Common myeloid progenitor, CD34-positive (primary cell): ENCODE data around the gene EPS8L3.

Experiments
- CTCF ChIA-PET: fragments of 350-600 bp; sonication (Branson Sonifier 250); formaldehyde crosslinking; loops from one replicate; lab custom pipeline; 2021; ENCODE audit warnings: antibody characterized with exemption; lab: Charles Lee
- POLR2A ChIA-PET: fragments of 350-600 bp; sonication (Branson Sonifier 250); formaldehyde crosslinking; loops from one replicate; lab custom pipeline; 2021; ENCODE audit warnings: antibody characterized with exemption; lab: Charles Lee
- DNase-seq, 3 donors: peaks; one replicate each; pipeline versions ENCODE4 v3.0.0 to v3.0.0-alpha.2; 2013
- H3K27ac ChIP-seq, 2 experiments: 1 replicate in 1 of 2; 2 replicates in 1 of 2; pipeline ENCODE4 v1.7.0; 2013; ENCODE audit warnings: inconsistent platforms in 2 of 2, low read length in 2 of 2, mild to moderate bottlenecking in 2 of 2, low read depth in 1 of 2, moderate library complexity in 1 of 2; ENCODE audit not compliant: severe bottlenecking in 2 of 2, insufficient read depth in 1 of 2, poor library complexity in 1 of 2
- H3K27me3 ChIP-seq, 5 experiments: replicated peaks in 2 of 5; 1 replicate in 3 of 5; 2 replicates in 2 of 5; pipeline versions ENCODE4 v1.6.1 to v1.7.0; 2013; ENCODE audit warnings: low read length in 4 of 5, mild to moderate bottlenecking in 2 of 5, moderate library complexity in 2 of 5, inconsistent platforms in 1 of 5; ENCODE audit not compliant: insufficient read depth in 5 of 5, control insufficient read depth in 4 of 5
- H3K36me3 ChIP-seq, 4 experiments: 1 replicate in 2 of 4; 2 replicates in 2 of 4; pipeline versions ENCODE4 v1.6.1 to v1.7.0; 2013; ENCODE audit warnings: low read length in 3 of 4, control low read depth in 1 of 4, mild to moderate bottlenecking in 1 of 4; ENCODE audit not compliant: control insufficient read depth in 4 of 4, insufficient read depth in 4 of 4
- H3K4me1 ChIP-seq, 4 experiments: 1 replicate in 3 of 4; 2 replicates in 1 of 4; pipeline versions ENCODE4 v1.6.1 to v1.7.1; 2013; ENCODE audit warnings: low read length in 3 of 4, mild to moderate bottlenecking in 3 of 4, control low read depth in 1 of 4, inconsistent platforms in 1 of 4, moderate library complexity in 1 of 4; ENCODE audit not compliant: control insufficient read depth in 4 of 4, insufficient read depth in 4 of 4; ENCODE audit errors: control extremely low read depth in 1 of 4
- H3K4me3 ChIP-seq, 7 experiments: 1 replicate in 4 of 7; 2 replicates in 3 of 7; pipeline versions ENCODE4 v1.5.1 to v1.7.0; 2013; ENCODE audit warnings: mild to moderate bottlenecking in 7 of 7, low read length in 6 of 7, moderate library complexity in 6 of 7, inconsistent platforms in 2 of 7, low read depth in 2 of 7, control low read depth in 1 of 7; ENCODE audit not compliant: insufficient read depth in 4 of 7, control insufficient read depth in 1 of 7; ENCODE audit errors: extremely low read depth in 1 of 7
- H3K9me3 ChIP-seq, 5 experiments: 1 replicate in 4 of 5; 2 replicates in 1 of 5; pipeline versions ENCODE4 v1.6.1 to v1.7.1; 2013; ENCODE audit warnings: low read length in 4 of 5, mild to moderate bottlenecking in 2 of 5, inconsistent platforms in 1 of 5, low read depth in 1 of 5, moderate library complexity in 1 of 5; ENCODE audit not compliant: control insufficient read depth in 4 of 5, insufficient read depth in 2 of 5; ENCODE audit errors: control extremely low read depth in 1 of 5
- WGBS: methylation state at CpG from one replicate; pipeline ENCODE4 v1.1.5; 2013; ENCODE audit not compliant: insufficient coverage; 5-methylcytosine and 5-hydroxymethylcytosine counted together

EPS8L3 gene

DNA sequence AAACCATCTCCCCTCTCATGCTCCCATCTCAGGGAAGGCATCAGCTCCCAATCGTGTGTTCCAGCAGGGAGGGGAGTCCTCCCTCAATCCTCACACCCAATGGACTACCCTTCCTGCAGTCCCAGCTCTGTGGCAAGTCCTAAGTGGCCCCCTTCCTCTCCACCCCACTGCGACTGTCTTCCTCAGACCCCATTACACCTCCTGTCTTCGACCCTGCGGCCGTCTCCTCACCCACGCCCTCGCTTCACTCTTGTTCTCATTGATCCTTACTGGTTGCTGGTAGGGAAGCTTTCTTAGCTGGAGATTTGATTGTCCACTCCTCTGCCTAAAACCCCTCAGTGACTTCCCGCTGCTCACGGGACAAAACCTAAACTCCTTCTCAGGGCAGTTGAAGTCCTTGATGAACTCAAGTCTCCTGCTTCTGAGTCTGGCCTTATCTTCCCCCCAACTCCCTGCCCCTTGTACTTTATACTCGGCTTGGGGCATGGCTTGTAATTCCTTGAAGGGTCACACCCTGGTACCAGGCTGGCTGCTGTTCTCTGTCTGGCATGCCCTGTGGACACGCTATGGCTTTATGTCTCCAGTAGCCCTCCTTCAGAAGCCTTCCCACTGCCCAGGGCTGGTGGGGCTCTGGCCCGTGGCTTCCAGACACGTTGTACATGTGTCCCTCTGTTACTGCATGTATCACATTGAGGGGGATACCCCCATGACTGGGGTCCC, 2.3 kb upstream of the EPS8L3 start:
- H3K9me3 ChIP-seq: no peaks in the 10 kb centered on the region
- no peak overlapping the region for H3K27ac ChIP-seq
- peaks cover 5 to 33% (median 16%) of the 10 kb centered on the region in 4 experiments for H3K4me1 ChIP-seq
- no peaks in the 10 kb centered on the region for H3K36me3 ChIP-seq
- H3K27me3 ChIP-seq: no peaks in the 10 kb centered on the region
- ChIA-PET POLR2A (no interaction called here), CTCF (interaction anchor here (1.3 to 2.9 kb wide), 3 partner anchors 8 to 218 kb away, joined by 4 to 17 read pairs (median 5); partner anchors contain the start of gene AHCYL1)
- WGBS: 91% methylated on average over 13 of the region's 13 CpGs
- no peak overlapping the region for H3K4me3 ChIP-seq
- no peak for DNase-seq

- no peaks in the 10 kb centered on the region for H3K27me3 ChIP-seq
- H3K9me3 ChIP-seq: no peaks in the 10 kb centered on the region
- DNase-seq: no peak
- WGBS: 63% methylated on average over 4 of the region's 4 CpGs
- H3K27ac ChIP-seq: no peak overlapping the region
- CTCF ChIA-PET: interaction anchor here (1.3 to 2.9 kb wide), 3 partner anchors 9 to 219 kb away, joined by 4 to 17 read pairs (median 5); partner anchors contain the start of gene AHCYL1
- H3K36me3 ChIP-seq: no peaks in the 10 kb centered on the region
- H3K4me1 ChIP-seq: peaks cover 5 to 33% (median 16%) of the 10 kb centered on the region in 4 experiments
- POLR2A ChIA-PET: no interaction called here
- no peak overlapping the region for H3K4me3 ChIP-seq
These were observed 1.7 kb upstream of the EPS8L3 start for GRCh38 chr1:109765483-109765815.

- H3K36me3 ChIP-seq: no peaks in the 10 kb centered on the region
- H3K27ac ChIP-seq: no peak overlapping the region
- POLR2A ChIA-PET: no interaction called here
- DNase-seq: no peak
- 97% methylated on average over 11 of the region's 13 CpGs for WGBS
- H3K9me3 ChIP-seq: no peaks in the 10 kb centered on the region
- no peak overlapping the region for H3K4me3 ChIP-seq
- peaks cover 5 to 33% (median 16%) of the 10 kb centered on the region in 4 experiments for H3K4me1 ChIP-seq
- no peaks in the 10 kb centered on the region for H3K27me3 ChIP-seq
- CTCF ChIA-PET: interaction anchor here (1.3 to 2.9 kb wide), 4 partner anchors 9 to 220 kb away, joined by 4 to 17 read pairs (median 4); partner anchors contain the start of gene AHCYL1
These were observed 1.1 kb upstream of the EPS8L3 start for GRCh38 chr1:109764561-109765482.

GRCh38 chr1:109762821-109763645, 690 bp downstream of the EPS8L3 start:
- Histone ChIP-seq H3K4me3 (peak overlapping the region in 1 of 7 experiments; percentile 21), H3K4me1 (peaks cover 5 to 33% (median 16%) of the 10 kb centered on the region in 4 experiments), H3K9me3 (no peaks in the 10 kb centered on the region), H3K27ac (peak overlapping the region in 1 of 2 experiments; percentile 57), H3K27me3 (no peaks in the 10 kb centered on the region), H3K36me3 (no peaks in the 10 kb centered on the region)
- WGBS: 77% methylated on average over 10 of the region's 11 CpGs
- ChIA-PET POLR2A (interaction anchor here (0.9 kb wide), 1 partner anchor 126 kb away, joined by 3 read pairs; no protein-coding TSS in a partner anchor), CTCF (interaction anchor here (1.0 to 2.9 kb wide), 8 partner anchors 10 to 222 kb away, joined by 3 to 17 read pairs (median 4); partner anchors contain the start of gene AHCYL1)
- peak in 2 of 3 donors; percentile 53 to 64 for DNase-seq

DNA sequence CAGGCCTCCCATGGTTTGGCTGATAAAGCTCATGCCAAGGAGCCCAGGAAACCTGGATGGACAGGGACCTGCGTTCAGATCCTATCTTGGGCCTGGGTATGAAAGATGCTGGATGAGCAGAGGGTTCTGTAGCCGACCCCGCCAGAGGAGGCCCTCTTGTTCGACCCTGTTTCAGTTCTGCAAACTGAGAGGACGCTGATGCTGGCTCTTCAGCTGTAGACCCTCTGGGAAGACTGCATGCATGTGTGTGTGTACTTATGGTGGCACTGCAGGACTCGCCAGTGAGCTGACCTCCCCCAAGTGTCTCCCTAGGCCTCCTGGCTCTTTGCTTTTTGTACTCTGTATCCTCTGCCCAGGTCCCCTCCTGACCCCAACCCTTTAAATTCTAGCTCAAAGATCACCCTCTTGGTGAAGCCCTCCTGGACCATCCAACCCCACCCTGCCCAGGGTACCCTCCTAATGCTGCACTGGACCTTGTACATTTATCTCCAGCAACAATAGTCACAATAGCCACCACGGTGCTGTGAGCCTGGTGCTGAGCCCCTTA, 1.6 kb downstream of the EPS8L3 start:
- POLR2A ChIA-PET: interaction anchor here (0.9 kb wide), 1 partner anchor 125 kb away, joined by 3 read pairs; no protein-coding TSS in a partner anchor
- Histone ChIP-seq H3K27me3 (no peaks in the 10 kb centered on the region), H3K4me1 (peaks cover 5 to 25% (median 15%) of the 10 kb centered on the region in 4 experiments), H3K4me3 (no peak overlapping the region), H3K27ac (no peak overlapping the region), H3K9me3 (no peaks in the 10 kb centered on the region), H3K36me3 (no peaks in the 10 kb centered on the region)
- whole genome bisulfite sequencing: 100% methylated on average over 6 of the region's 7 CpGs
- no peak for DNase-seq
- CTCF ChIA-PET: interaction anchor here (1.0 to 1.4 kb wide), 5 partner anchors 11 to 222 kb away, joined by 3 to 7 read pairs (median 5); partner anchors contain the start of gene AHCYL1
